Stomach (tissue), 9 donors: ENCODE results near the gene PTBP1. TPM values are rescaled to one million over a fixed set of nuclear protein-coding genes. Genes with fewer than 3 reads are reported as not detected.

ENCODE experiments used
- DNase-seq, 2 donors: peaks; one replicate each; pipeline versions ENCODE4 v3.0.0 to v3.0.0-alpha.2; 2013 to 2019
- H3K27ac ChIP-seq, 5 donors: fragments of 200-600 bp in 4 of 5; sonication (generic) in 4 of 5; one replicate each; pipeline ENCODE4 v1.5.1; 2013 to 2019; ENCODE audit warnings: mild to moderate bottlenecking in 1 of 5, moderate library complexity in 1 of 5
- H3K27me3 ChIP-seq, 3 donors: fragments of 200-600 bp; sonication (generic); one replicate each; pipeline ENCODE4 v1.5.1; 2017 to 2019; ENCODE audit warnings: mixed run types in 1 of 3
- H3K36me3 ChIP-seq, 4 donors: fragments of 200-600 bp; sonication (generic); 1 replicate in 3 of 4; 2 replicates in 1 of 4; pipeline ENCODE4 v1.5.1; 2016 to 2019
- H3K4me1 ChIP-seq, 4 donors: fragments of 200-600 bp; sonication (generic); one replicate each; pipeline ENCODE4 v1.5.1; 2016 to 2019
- H3K4me3 ChIP-seq, 4 donors: fragments of 200-600 bp; sonication (generic) in 3 of 4; one replicate each; pipeline ENCODE4 v1.5.1; 2016 to 2019; ENCODE audit warnings: mild to moderate bottlenecking in 1 of 4
- H3K9me3 ChIP-seq, 4 donors: fragments of 200-600 bp; sonication (generic); one replicate each; pipeline ENCODE4 v1.5.1; 2016 to 2019
- CTCF ChIP-seq, 7 experiments: fragments of 450-650 bp in 4 of 7; fragments of 200-600 bp in 3 of 7; sonication (generic) in 3 of 7; IDR thresholded peaks; one replicate each; pipeline ENCODE4 v1.5.1; 2016 to 2019; ENCODE audit warnings: antibody characterized with exemption in 7 of 7, control low read depth in 2 of 7, mild to moderate bottlenecking in 1 of 7
- EP300 ChIP-seq: sonication (generic); formaldehyde crosslinking; IDR thresholded peaks from one replicate; pipeline ENCODE4 v1.6.1; 2017; ENCODE audit warnings: antibody characterized with exemption
- POLR2A ChIP-seq, 4 donors: fragments of 450-650 bp; IDR thresholded peaks; one replicate each; pipeline ENCODE4 v1.6.1; 2016; ENCODE audit warnings: antibody characterized with exemption in 4 of 4, control low read depth in 2 of 4, mild to moderate bottlenecking in 1 of 4, moderate library complexity in 1 of 4
- POLR2AphosphoS5 ChIP-seq, 3 donors: sonication (generic); formaldehyde crosslinking; IDR thresholded peaks; one replicate each; pipeline ENCODE4 v1.6.1; 2016; ENCODE audit warnings: antibody characterized with exemption in 3 of 3
- WGBS, 5 donors: extraction: QIAGEN DNeasy Blood & Tissue Kit in 3 of 5; methylation state at CpG; one replicate each; pipeline versions ENCODE4 v1.1.5 to v1.1.7; 2013 to 2018; 5-methylcytosine and 5-hydroxymethylcytosine counted together
- intact Hi-C: fragments of 100-400 bp; cut with DNase I; formaldehyde crosslinking; loops from one replicate; pipeline ENCODE4 v1.15.1; 2023; ENCODE audit warnings: low total_unique reads
- polyA plus RNA-seq, 3 donors: library from polyadenylated mRNA; stranded (reverse); fragments of 200-250 nt; gene quantifications; one replicate each; pipeline ENCODE4 v1.2.3, GENCODE V29; 2013
- total RNA-seq, 5 donors: library from RNA; depleted of rRNA; stranded (reverse); fragments of >200 nt; gene quantifications; one replicate each; pipeline versions ENCODE4 v1.1.0 to v1.2.3, GENCODE V29; 2014 to 2016
- donor health status: healthy with polysubstance abuse.
- donor health status: Bipolar disorder and iron deficiency.
- donor health status: healthy.

The PTBP1 gene
- total and polyA plus RNA-seq, 8 donors = 74.8 to 539 (median 119) TPM

GRCh38 chr19:855142-855541 lies 57.9 kb downstream of the PTBP1 start:
- Histone ChIP-seq H3K36me3 (no peaks in the 10 kb centered on the region), H3K4me1 (peaks cover 18 to 37% (median 32%) of the 10 kb centered on the region in 4 donors), H3K27me3 (peaks cover 8 to 78% (median 40%) of the 10 kb centered on the region in 3 donors), H3K4me3 (no peak overlapping the region), H3K9me3 (no peaks in the 10 kb centered on the region), H3K27ac (no peak overlapping the region)
- TF ChIP-seq CTCF (IDR thresholded peaks at IDR 0.05) (no peak), POLR2A (IDR thresholded peaks at IDR 0.05) (no peak), EP300 (no peak), POLR2AphosphoS5 (IDR thresholded peaks at IDR 0.05) (no peak)
- intact Hi-C loops = loop anchor here (5.0 kb wide), 1 partner anchor 88 kb away; no protein-coding TSS in a partner anchor
- 84 to 90% (median 88%) methylated on average over 12 of the region's 12 CpGs for WGBS, 5 donors
- no peak for DNase-seq

- H3K27me3 ChIP-seq = peaks cover 8 to 83% (median 45%) of the 10 kb centered on the region in 3 donors
- intact Hi-C loops = loop anchor here (5.0 kb wide), 1 partner anchor 88 kb away; no protein-coding TSS in a partner anchor
Measured at GRCh38 chr19:855566-856120, 58.4 kb downstream of the PTBP1 start.

GRCh38 chr19:858284-858683 lies 61.0 kb downstream of the PTBP1 start:
- peaks cover 21 to 44% (median 39%) of the 10 kb centered on the region in 4 donors for H3K4me1 ChIP-seq
- intact Hi-C loops = loop anchor here (5.0 kb wide), 1 partner anchor 91 kb away; no protein-coding TSS in a partner anchor
- H3K36me3 ChIP-seq = no peaks in the 10 kb centered on the region
- H3K4me3 ChIP-seq = no peak overlapping the region
- no peaks in the 10 kb centered on the region for H3K9me3 ChIP-seq
- no peak for TF ChIP-seq POLR2A (IDR thresholded peaks at IDR 0.05)
- no peak for TF ChIP-seq POLR2AphosphoS5 (IDR thresholded peaks at IDR 0.05)
- TF ChIP-seq EP300 = no peak
- TF ChIP-seq CTCF (IDR thresholded peaks at IDR 0.05) = no peak
- H3K27ac ChIP-seq = peak overlapping the region in 2 of 5 donors; percentile 4 to 71
- H3K27me3 ChIP-seq = peaks cover 2 to 85% (median 36%) of the 10 kb centered on the region in 3 donors
- DNase-seq = no peak
- WGBS, 5 donors = 77 to 80% (median 80%) methylated on average over 9 of the region's 9 CpGs

More at GRCh38 chr19:855566-856120, 58.4 kb downstream of the PTBP1 start:
- H3K9me3 ChIP-seq = no peaks in the 10 kb centered on the region
- H3K4me3 ChIP-seq = no peak overlapping the region
- H3K27ac ChIP-seq = no peak overlapping the region
- peaks cover 18 to 38% (median 32%) of the 10 kb centered on the region in 4 donors for H3K4me1 ChIP-seq
- no peak for DNase-seq
- H3K36me3 ChIP-seq = no peaks in the 10 kb centered on the region
- no peak for TF ChIP-seq EP300
- no peak for TF ChIP-seq CTCF (IDR thresholded peaks at IDR 0.05)
- no peak for TF ChIP-seq POLR2A (IDR thresholded peaks at IDR 0.05)
- no peak for TF ChIP-seq POLR2AphosphoS5 (IDR thresholded peaks at IDR 0.05)
- 74 to 83% (median 78%) methylated on average over 36 to 40 of the region's 40 CpGs for WGBS, 5 donors

DNA sequence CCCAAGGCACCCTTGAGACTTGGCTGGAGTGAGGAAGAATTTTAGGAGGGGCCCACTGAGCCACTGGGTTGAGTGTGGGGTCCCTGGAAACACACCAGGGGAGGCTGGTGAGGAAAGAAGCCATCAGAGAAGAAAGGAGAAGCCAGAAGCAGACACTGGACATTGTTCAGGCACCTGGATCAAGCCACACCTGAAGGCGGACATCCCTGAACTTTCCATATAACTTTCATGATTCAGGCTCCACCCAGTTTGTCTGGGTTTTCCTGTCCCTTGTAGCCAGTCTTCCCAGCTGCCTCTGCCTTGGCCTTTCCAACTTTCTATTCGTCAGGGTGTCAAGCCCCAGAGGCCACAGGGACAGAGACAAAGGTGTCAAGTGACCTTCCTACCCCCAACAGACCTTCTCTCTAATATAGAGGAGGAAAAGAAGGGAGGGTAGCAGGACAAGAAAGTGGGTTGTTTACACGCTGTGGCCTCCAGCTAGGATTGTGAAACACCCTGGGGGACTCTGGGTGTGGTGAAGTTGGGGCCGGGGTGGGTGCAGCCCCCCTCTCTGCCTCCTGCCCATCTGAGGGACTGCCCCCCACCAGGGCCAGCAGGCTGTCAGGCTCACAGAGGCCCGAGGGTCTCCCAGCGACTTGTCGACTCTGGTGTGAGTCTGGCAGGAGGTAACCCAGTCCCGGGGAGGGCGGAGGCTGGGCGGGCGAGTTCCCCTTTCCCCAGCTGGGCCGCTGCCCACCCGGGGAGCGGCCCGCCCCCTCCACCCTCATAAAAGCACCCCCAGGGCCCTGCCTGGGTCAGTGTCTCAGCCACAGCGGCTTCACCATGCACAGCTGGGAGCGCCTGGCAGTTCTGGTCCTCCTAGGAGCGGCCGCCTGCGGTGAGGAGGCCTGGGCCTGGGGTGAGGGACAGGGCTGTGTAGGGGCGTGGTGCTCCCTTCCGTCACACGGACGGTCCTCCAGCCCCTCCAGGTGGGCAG lies 61.9 kb downstream of the PTBP1 start, which contains the start of gene CFD:
Gene CFD (plus strand): TSS at position 797 of the 976 bp plus-strand sequence. CDS start 26 bp downstream, at position 823.
- H3K27ac ChIP-seq = peak within 1 kb of the TSS; percentile 22 to 74 (median 71)
- H3K27me3 ChIP-seq = peaks cover 0 to 79% (median 35%) of the 10 kb centered on the region in 3 donors
- no peaks in the 10 kb centered on the region for H3K9me3 ChIP-seq
- no peaks in the 10 kb centered on the region for H3K36me3 ChIP-seq
- H3K4me1 ChIP-seq = peaks cover 29 to 52% (median 43%) of the 10 kb centered on the region in 4 donors
- peak; percentile 38 to 45 for DNase-seq
- intact Hi-C loops = loop anchor here (5.0 kb wide), 1 partner anchor 92 kb away; no protein-coding TSS in a partner anchor
- TF ChIP-seq POLR2AphosphoS5 (IDR thresholded peaks at IDR 0.05) (peak in 2 of 3 donors; percentile 58 to 79), CTCF (IDR thresholded peaks at IDR 0.05) (no peak)
- WGBS, 5 donors = 26 to 38% (median 34%) methylated on average over 11 to 24 of the region's 24 CpGs
- H3K4me3 ChIP-seq = peak within 1 kb of the TSS; percentile 38 to 48 (median 42)
